Measurements from ENCODE around the gene KIF23.
"Not testable (repeated sequence)": the region's sequence is repeated elsewhere in the genome, so short reads cannot be mapped to it uniquely, and the experiment has no call there.

The KIF23 gene

DNA sequence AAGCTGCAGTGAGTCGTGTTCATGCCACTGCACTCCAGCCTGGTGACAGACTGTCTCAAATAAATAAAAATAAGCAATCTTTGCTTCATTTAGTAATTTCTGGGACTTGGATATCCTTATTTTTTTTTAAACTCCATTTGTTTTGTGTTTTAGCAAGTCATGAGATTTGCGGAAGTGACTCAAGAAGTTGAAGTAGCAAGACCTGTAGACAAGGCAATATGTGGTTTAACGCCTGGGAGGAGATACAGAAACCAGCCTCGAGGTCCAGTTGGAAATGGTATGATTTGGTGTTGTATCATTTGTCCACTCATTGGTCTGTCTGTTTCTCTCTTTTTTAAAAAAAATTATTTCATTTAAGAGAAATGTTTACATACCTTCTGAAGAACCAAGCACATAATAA is 21.8 kb downstream of the KIF23 start:
- no peak for DNase-seq (ENCODE audit: low spot score)

DNA sequence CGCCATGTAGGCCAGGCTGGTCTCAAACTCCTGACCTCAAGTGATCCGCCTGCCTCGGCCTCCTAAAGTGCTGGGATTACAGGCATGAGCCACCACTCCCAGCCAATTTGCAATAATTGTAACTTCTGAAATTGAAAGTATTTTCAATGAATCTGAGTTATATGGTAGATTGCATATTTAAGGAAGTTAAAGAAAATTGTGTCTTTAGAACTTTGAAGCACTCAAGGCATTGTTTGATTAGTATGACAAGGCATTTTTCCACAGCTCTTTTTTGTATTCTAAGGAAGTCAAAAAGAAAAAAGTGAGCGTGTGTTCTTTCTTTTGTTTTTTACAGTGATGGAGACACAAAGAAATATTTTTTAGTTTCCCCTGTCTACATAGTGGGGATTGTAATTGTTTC is 22.8 kb downstream of the KIF23 start:
- DNase-seq (ENCODE audit: low spot score): no peak

DNA sequence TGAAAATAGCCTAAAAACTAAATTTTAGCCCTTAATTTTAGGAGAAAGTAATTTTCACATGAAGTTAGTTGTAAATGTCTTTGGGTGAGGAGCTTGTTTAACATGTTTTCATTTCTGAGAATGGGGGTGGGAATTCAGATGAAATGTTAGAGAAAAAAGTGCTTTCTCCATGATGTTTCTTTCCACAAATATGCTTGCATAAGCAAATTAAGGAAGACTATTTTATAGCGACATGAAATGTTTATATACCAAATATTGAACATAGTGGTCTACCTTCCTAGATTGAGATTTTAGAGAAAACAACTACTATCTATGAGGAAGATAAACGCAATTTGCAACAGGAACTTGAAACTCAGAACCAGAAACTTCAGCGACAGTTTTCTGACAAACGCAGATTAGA is 25.5 kb downstream of the KIF23 start:
- no peak for DNase-seq (ENCODE audit: low spot score)

DNA sequence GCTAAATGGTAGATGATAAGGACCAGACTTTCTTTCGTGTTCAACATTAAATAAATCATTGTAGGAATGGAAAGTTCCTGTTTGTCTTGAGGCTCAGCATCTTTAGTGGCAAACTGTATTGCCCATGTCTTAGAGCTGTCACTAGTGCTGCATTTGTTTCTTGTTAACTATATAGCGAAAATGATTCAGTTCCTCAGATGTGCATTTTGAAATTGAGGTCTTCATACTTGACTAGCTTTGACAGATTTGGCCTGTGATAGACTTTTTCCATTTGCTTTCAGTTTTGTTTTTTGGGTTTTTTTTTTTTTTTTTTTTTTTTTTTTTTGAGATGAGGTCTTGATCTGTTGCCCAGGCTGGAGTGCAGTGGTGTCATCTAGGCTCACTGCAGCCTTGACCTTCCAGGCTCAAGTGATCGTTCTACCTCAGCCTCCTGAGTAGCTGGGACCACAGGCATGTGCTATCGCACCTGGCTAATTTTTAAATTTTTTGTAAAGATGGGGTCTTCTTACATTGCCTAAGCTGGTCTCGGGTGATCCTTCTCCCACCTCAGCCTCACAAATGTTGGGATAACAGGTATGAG is 29.0 kb downstream of the KIF23 start:
- DNase-seq (ENCODE audit: low spot score): no peak

DNA sequence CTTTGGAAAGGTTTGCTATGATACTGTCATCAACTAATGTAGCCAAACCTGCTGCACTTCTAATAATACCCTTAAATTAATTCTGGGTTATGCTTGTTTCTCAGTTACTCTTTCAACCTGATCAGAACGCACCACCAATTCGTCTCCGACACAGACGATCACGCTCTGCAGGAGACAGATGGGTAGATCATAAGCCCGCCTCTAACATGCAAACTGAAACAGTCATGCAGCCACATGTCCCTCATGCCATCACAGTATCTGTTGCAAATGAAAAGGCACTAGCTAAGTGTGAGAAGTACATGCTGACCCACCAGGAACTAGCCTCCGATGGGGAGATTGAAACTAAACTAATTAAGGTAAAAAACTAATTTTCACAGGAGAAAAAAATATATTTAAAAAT is 30.5 kb downstream of the KIF23 start:
- DNase-seq (ENCODE audit: low spot score): no peak

DNA sequence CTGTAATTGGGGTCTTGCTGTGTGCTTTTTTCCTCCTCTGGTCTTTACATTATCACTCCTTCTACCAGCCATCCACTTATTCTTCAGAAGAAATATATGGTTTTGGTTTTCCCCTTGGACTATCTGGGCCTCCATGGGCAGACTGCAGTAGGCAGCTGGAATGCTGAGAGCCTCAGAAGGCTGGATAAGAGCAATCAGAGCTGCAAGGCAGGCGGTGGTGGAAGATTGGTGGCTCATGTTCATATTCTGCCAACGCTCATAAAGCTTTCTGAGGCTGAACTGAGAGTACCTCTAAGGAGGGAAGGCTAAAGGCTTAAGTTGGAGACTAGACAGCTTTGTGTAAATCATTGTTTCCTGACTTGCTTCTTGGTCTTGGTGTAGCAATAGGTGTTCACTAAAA is 32.8 kb downstream of the KIF23 start:
- no peak for DNase-seq (ENCODE audit: low spot score)

DNA sequence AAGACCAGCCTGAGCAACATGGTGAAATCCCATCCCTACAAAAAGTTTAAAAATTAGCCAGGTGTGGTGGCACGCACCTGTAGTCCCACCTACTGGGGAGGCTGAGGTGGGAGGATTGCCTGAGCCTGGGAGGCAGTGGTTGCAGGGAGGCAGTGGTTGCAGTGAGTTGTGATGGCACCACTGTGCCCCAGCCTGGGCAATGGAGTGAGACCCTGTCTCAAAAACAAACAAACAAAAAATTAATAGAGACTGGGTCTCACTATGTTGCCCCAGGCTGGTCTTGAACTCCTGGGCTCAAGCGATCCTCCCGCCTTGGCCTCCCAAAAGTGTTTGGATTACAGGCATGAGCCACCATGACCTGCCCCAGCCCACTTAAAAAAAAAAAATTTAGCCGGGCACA is 36.1 kb downstream of the KIF23 start:
- DNase-seq (ENCODE audit: low spot score): not testable (repeated sequence)

DNA sequence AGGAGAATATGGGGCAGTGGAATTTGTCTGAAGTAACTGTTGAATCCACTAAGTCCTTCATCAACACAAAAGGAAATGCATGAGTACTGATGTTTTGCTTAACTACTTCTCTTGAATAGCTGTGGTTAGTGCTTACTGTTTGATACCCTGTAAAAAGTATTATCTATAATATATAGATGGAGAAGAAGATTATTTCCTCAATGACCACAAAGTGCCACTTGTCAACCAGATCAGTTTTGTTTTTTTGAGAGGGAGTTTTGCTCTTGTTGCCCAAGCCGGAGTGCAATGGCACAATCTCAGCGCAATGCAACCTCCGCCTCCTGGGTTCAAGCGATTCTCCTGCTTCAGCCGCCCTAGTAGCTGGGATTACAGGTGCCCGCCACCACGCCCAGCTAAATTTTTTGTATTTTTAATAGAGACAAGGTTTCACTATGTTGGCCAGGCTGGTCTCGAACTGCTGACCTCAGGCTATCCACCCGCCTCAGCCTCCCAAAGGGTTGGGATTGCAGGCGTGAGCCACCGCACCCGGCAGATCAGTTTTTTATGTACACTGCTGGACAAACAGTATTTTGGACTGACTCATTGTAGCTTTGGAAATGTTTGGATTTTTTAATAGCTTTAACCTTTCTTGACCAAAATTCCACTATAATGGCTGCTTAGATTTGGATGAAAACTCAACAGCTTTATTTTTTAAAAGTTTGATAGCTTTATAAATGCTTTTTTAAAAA is 37.0 kb downstream of the KIF23 start:
- no peak for DNase-seq (ENCODE audit: low spot score)

DNA sequence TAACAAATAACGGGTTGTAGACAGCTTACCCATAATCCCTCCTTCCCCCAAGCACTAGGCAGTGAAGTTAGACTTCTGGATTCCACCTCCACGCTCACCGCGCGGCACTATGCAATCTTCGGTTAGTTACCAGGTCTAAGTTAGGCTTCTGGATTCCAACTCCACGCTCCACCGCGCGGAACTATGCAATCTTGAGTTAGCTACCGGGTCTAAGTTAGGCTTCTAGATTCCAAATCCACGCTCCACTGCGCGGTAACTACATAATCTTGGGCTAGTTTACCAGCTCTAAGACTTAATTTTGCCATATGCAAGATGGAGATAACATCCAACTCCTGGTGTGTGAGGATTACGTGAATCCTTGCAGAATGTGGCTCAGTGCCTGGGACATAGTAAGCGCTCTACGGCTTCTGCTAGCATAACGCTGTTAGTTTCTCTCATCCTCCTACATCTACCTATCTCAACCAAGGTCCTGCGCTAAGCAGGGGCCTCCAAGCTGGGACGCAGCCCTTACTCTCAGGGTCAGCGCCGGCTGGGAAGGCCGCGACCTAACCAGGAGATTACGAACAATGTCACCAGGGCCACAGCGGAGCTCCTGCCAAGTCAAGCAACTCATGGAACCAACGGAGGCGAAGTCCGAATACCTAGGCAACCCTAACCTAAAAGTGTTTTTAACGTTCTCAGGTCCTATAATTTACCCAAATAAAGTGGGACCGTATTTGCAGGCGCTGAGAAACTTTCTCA is 38.0 kb downstream of the KIF23 start:
- DNase-seq (ENCODE audit: low spot score): no peak

DNA sequence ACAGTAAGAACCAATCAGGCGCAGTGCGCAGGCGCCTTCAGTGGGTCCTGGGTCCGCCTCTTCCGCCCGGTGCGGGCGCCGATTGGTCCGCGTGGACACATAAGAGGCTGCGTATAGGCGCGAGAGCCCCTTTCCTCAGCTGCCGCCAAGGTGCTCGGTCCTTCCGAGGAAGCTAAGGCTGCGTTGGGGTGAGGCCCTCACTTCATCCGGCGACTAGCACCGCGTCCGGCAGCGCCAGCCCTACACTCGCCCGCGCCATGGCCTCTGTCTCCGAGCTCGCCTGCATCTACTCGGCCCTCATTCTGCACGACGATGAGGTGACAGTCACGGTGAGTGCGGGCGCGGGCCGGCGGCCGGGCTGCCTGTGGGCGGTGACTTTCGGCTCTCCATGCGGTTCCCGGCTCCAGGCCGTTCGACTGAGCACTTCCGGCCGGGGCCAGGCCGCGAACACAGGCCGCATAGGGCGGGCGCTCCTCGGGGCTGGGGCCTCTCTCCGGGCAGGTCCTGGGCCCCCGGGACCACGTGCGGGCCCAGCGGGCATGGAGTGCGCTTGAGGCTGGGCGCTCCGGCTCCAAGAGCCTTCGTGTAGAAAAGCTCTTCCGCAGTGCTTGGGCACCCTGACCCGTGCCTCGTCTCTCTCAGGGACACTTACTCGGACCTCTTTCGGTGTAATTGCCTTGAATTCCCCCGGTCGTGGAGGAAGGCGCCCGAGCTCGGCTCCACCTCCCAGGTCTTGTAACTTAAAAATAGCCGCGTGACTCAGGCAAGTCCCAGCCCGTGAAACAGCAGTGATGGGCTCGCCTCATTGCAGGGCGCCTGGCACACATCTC is 38.8 kb downstream of the KIF23 start, which contains the start of gene RPLP1:
Gene RPLP1, plus strand, starts transcription at position 127 of the 830 bp plus-strand sequence. Its CDS starts 131 bp downstream, at position 258.
- DNase-seq (ENCODE audit: low spot score): peak; percentile 90

DNA sequence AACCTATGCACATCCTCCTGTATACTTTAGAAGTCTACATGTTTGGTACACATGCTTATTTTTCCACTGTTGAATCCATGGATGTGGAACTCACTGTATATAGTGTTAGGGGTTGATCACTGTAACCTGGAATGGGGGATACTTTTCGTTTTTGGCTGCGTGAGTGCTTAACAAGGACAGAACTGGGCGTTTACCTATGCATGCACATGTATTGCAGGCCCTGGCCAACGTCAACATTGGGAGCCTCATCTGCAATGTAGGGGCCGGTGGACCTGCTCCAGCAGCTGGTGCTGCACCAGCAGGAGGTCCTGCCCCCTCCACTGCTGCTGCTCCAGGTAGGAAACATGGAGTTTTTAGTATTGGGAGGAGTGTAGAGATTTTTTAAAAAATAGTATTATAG is 40.8 kb downstream of the KIF23 start:
- no peak for DNase-seq (ENCODE audit: low spot score)

DNA sequence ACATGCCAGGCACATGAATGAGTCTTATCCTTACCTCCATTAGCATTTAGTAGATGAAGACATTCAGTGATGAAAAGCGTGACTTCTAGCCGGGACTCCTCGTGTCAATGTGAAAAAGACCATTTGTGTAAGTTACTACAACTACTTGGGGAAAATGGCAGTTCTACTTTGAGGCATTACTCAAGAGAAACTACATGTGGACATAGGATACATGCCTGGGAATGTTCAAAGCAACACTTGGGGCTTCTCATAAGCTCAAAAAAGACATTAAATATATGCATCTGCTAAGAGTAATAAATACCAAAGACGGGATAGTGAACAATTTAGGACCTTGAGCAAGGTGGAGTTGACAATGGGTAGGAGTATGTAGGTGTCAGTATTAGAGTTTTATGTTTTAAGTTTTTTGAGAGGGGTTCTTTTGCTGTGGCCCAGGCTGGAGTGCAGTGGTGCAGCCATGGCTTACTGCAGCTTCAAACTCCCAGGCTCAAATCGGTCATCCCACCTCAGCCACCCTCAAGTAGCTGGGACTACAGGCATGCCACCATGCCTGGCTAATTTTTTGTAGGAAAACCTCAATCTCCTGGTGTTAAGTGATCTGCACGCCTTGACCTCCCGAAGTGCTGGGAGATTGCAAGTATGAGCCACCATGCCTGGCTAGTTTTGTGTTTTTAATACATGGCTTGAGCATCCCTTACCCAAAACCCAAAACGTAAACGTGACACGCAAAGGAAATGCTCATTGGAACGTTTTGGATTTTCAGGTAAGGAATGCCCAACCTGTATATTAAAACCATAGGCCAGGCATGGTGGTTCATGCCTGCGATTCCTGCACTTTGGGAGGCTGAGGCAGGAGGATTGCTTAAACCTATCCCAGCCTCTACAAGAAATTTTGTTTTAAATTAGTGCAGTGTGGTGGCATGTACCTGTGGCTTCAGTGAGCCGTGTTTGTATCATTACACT is 42.3 kb downstream of the KIF23 start:
- DNase-seq (ENCODE audit: low spot score): no peak

DNA sequence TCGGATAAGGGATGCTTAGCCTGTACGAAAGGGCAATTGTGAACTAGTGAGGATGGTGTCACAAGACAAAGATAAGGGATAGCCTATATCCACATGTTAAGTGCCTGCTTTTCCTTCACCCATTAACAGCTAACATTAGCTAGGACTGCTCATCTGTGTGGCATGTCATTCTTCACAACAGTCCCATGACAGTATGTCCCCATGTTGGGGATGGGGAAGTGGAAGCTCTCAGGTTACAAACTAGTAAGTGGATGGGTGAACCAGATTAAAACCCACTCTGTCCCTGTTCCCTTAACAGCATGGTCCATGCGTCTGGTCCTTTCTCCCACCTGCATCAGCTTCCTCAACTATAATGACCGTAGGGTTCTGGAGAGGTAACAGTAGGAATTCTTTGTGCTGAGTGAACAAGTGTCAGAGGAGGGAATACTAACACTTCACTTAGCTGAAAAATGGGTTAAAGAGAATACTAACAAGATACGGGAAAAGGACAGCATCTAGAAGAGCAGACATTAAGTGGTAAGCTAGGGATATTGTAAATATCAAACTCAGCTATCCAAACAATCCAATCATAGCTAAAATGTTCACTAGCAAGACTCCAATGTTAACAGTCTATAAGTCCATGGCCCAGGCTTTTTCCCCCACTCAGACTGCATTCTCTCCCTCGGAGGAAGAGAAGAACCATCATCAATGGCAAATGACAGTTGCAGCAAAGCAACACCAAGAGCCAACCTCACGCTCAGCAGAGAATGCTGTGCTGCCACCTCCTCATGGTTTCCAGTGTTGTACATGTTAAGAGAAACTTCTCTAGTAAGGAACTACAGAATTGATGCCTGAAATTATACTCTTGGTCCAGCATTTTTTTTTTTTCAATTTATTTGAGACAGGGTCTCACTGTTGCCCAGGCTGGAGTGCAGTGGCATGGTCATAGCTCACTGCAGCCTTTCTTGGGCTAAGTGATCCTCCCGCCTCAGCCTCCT is 43.4 kb downstream of the KIF23 start:
- no peak for DNase-seq (ENCODE audit: low spot score)

DNA sequence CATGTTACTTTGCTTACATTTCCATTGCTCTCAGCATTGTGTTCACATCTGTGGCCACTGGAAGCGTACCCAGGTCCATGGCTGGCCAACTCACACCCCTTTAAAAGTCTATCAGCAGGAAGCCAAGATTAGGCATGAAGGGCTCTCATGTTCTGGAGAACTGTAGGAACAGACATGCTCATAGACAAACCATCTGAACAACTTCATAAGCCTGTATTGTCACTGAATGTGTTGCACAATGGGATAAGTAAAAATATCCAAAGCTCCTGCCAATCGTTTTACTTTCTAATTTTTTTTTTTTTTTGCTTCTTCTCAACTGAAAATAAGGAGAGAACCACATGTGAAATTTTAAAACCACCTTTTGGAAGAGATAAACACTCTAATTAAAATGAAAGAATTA is 44.9 kb downstream of the KIF23 start:
- DNase-seq (ENCODE audit: low spot score): no peak

DNA sequence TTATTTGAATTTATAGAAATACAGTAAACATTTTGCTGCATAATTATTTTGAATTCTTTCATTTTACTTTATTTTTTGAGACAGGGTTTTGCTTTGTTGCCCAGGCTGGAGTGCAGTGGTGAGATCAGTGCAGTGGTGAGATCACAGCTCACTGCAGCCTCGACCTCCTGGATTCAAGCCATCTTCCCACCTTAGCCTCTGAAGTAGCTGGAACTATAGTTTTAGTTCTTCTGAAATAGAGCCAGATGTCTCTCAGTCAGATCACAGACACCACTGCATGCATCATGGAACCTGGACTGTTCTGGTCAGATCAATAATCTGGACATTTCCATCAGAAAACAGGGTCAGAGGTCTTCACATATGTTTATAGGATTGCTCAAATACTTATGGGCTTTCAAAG is 46.3 kb downstream of the KIF23 start:
- DNase-seq (ENCODE audit: low spot score): no peak

DNA sequence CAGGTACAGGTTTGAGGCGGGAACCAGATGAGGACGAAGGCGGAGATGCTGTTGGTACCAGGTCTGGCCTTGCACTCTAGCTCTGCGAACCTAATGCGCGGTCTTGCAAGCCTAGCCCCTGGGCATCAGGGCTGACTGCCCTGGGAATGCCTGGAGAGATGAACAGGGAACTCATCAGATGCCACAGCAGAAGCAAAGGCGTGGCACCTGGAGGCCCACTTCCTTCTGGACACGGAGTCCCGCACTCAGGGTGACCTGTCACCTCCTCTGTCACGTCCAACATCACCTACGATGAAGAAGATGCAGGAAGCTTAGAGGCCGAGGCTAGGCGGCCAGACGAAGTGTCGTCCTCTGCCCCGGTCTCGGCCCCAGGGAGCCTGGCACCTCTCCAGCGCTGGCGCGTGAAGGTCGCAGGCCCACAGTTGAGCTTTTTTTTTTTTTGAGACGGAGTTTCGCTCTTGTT is 47.9 kb downstream of the KIF23 start:
- no peak for DNase-seq (ENCODE audit: low spot score)

DNA sequence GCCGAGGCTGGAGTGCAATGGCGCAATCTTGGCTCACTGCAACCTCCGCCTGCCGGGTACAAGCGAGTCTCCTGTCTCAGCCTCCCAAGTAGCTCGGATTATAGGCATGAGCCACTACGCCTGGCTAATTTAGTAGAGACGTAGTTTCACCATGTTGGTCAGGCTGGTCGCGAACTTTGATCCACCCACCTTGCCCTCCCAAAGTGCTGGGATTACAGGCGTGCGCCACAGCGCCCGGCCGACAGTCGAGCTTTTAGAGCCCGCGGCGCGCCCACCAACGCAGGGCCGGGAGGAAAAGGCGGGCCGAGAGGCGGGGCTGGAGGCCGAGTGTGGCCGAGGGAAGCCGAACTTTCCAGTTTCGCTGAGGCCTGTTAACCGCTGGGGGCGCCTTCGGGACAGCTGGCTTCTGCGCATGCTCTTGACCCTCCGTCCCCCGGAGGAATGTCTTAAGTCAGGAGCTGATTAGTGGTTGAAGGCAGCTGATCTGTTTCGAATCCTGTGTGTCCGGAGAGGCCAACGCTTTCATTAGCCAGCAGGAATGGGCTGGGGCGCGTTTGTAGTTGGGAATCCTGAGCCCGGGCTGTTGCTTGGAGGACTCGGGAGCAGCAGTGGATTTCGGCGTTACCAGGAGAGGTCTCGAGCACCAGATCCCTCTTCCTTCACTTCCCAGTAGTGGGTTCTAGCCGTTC is 48.5 kb downstream of the KIF23 start:
- peak; percentile 97 for DNase-seq (ENCODE audit: low spot score)

DNA sequence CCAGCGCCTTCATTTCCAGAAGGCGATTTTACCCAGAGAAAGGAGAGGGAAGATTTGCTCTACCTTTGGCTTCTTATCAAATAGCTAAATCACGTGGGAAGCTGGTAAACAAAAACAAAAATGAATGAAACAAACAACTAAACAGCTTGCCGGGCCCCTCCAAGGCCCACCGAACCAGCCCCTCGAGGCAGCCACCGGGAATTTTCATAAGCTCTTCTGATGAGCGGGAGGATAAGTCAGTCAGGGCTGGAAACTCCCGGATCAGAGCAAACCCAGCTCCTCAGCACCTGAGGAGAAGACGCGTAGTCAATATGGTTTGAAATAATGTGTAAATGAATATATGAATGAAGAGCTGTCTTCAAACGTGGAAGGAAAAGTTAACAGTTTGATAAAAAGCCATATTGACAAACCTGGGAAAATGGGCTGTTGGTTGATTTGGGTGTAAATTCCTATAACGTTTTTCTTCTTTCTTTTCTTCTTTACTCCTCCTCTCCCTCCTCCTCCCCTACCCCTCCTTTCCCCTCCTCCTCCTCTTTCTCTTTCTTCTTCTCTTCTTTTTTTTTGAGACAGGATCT is 49.1 kb downstream of the KIF23 start:
- no peak for DNase-seq (ENCODE audit: low spot score)

DNA sequence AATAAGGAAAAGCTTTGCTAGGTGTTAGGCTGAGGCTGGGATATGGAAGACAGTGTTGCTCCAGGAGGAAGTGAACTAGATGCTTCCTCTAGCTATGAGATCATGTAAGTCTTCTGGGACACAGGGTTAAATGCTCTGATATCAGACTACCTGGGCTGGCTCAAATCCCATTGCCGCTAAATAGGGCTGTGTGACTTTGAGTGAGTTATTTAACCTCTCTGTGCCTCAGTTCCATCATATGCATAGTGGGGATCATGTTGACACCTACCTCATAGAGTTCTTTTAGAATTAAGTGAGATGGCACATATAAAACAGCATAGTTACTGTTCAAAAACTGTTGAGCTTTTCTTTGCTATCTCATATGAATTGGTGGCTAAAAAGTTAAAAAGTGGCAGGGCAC is 51.1 kb downstream of the KIF23 start:
- DNase-seq (ENCODE audit: low spot score): no peak
